HG03060 (cell line): ENCODE results near the gene DNAAF1.

Source experiments
- ATAC-seq: cut with Tn5 transposase; IDR thresholded peaks from one replicate; pipeline ENCODE4 v1.9.1; 2021; ENCODE audit warnings: low read depth, moderate number of reproducible peaks; ENCODE audit not compliant: unreplicated experiment

The DNAAF1 gene

DNA sequence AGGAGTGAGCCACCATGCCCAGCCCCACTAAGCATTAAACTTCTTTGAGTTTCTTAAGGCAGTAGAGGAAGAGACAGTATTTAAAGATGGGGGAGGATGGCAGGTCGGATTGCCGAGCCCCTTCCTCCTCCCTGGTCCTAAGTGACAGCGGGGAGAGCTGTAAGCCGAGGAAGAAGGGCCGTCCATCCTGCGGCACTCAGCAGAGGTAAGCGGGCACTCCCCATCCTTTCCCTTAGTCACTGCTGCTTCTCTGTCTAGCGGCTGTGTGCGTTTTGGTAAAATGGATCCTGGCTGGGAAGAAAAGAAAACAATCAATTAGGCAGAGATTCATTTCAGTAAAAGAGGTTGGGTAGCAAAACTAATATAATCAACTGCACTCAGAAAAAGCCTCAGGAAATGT, 13.9 kb downstream of the DNAAF1 start:
- ATAC-seq, result no peak

DNA sequence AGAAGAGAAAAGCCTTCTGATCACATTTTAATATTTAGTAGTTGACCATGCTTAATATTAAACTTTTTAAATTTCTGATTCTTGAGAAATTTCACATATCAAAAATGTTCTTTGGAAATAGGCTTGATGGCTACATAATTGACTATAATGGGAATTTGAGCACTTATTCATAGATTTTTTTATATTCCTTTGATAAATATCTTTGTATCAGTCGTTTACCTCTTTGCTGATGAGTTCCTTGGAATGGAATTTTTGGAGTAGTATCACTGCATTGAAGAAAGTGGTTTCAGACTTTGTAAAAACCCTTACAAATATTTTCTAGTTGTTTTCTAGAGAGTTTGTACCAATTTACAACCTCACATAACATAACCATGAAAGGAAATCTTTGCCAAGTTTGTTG, 14.7 kb downstream of the DNAAF1 start:
- ATAC-seq, result no peak

DNA sequence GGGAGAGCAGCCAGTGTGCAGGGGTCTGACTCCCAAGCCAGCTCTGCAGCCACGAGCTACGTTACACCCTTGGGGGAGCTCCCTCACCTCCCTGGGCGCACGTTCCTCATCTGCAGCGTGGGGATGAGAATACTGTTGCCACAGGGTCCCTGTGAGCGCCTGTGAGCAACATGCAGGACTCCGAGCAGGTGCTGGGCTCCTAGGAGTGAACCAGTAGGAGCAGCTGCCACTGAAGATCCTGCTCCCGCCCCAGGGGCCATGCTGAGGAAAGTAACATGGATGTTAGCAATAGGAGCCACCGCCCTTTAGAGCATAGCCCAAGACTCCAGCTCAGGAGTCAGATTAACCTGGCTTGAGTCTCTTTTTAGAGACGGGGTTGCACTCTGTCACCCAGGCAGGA, 15.9 kb downstream of the DNAAF1 start:
- no peak for ATAC-seq

DNA sequence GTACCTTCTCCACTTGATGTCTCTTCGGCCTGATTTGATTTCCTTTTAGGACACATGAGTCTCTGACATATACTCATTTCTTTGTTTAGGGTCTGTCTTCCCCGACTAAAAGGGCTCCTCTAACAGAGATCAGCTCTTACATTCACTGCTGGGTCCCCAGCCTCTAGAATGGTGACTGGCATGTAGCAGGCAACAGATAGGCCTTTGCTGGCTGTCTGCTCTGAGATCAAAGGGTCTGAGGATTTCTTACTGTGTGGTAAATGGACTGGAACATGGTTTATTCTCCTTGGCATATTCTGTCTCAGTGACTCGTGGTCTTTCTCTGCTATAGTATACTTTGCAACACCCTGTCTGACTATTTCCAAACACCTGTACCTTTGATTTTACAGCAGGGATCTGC, 16.7 kb downstream of the DNAAF1 start:
- no peak for ATAC-seq

DNA sequence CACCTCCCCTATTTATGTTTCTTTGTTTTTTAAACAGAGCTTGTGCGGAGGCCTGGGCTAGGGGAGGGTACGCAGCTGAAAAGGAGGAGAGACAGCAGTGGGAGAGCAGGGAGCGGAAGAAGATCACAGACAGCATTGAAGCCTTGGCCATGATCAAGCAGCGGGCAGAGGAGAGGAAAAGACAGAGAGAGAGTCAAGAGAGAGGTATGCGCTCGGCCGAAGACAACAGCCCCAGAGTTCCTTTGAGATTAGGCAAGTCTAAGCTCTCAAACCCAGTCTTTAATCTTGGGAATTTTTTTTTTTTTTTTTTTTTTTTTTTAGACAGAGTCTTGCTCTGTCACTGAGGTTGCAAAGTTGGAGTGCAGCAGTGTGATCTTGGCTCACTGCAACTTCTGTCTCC, 20.6 kb downstream of the DNAAF1 start:
- no peak for ATAC-seq

DNA sequence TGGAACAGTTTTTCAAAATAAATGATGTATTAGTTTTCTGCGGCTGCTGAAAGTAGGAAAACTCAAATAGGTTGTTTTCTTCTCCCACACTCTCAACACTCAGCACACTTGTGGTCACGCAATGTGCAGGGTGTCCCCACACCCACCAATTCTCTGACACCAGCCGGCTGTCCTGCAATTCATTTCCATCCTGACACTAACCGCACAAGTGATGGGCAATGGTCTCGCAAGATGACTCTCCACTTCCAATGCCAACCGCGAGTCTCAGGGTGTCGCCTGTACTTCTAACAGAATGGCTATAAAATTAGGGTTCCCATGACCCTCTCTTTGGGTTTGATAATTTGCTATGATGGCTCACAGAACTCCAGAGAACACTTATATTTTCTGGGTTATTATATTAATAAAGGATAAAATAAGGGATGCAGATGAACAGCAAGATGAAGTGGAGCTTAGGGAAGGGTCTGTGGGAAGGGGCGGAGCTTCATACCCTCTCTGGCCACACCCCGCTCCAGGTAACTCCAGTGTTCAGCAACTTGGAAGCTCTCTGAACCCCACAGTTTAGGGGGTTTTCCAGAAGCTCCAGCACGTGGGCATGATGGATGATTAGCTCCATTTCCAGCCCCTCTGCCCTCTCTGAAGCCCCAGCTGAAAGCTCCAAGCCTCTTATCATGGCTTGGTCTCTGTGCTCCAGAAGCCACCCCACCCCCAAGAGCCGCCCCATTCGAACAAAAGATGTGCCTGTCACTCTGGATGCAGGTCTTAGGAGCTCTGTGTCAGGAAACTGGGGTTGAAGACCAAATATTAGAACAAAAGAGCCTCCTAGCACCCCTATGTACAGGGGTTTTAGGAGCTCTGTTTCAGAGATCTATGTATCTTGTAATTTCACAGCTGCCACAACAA, 21.9 kb downstream of the DNAAF1 start:
- ATAC-seq, result no peak

DNA sequence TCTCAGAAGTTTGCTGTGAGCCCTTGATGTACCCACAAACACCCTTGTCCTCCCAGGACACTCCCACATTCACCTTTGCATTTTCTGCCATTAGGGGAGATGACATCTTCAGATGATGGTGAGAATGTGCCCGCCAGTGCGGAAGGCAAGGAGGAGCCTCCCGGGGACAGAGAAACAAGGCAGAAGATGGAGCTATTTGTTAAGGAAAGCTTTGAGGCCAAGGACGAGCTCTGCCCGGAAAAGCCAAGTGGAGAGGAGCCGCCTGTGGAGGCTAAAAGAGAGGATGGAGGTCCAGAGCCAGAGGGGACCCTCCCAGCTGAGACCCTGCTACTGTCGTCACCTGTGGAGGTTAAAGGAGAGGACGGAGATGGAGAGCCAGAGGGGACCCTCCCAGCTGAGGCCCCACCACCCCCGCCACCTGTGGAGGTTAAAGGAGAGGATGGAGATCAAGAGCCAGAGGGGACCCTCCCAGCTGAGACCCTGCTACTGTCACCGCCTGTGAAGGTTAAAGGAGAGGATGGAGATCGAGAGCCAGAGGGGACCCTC, 24.7 kb downstream of the DNAAF1 start:
- no peak for ATAC-seq

DNA sequence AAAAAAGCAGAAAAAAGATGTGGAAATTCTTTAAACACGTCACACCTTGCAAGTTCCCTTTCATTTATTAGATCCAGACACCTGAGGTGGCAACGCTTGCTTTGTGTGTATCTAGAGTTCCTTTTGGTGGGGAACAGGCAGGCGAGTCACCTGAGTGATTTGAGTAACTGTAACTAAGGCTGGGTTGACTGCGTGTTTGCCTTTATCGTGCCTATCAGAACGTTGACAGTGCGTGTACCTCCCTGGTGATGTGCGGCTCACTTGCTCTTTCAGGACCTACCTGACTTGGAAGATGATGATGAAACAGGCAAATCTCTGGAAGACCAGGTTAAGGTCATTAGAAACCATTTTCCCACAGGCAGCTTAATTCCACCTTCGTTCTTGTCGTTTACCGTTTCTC, 29.3 kb downstream of the DNAAF1 start:
- no peak for ATAC-seq

DNA sequence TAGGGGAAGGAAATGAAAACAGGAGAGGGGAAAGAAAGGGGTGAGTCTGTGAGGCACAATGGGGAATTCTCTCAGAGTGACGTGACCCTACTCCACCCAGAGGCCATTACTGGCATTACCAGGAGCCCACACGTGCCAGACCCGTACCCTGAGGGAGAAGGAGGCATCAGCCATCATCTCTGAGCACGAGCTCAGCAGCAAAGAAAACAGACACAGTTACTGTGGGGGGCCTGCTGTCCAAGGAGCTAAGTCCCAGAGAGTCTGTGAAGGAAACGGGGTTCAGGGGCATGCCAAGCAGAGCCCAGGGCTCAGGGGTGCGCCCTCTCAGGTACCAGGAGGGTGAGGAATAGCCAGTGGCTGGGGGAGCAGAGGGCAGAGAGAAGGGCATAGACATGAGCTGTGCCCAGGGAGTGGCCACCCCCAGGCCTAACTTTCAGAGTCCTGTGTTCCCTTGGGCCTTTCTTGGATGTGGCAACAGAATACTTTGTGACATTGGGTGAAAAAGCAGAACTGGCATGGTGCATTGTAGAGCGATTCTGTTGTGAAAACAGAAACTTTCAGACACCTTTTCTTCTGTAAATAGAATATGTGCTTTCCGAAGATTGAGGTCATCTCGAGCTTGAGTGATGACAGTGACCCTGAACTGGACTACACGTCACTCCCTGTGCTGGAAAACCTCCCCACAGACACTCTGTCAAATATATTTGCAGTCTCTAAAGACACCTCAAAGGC, 30.4 kb downstream of the DNAAF1 start:
- ATAC-seq, result peak; percentile 66

DNA sequence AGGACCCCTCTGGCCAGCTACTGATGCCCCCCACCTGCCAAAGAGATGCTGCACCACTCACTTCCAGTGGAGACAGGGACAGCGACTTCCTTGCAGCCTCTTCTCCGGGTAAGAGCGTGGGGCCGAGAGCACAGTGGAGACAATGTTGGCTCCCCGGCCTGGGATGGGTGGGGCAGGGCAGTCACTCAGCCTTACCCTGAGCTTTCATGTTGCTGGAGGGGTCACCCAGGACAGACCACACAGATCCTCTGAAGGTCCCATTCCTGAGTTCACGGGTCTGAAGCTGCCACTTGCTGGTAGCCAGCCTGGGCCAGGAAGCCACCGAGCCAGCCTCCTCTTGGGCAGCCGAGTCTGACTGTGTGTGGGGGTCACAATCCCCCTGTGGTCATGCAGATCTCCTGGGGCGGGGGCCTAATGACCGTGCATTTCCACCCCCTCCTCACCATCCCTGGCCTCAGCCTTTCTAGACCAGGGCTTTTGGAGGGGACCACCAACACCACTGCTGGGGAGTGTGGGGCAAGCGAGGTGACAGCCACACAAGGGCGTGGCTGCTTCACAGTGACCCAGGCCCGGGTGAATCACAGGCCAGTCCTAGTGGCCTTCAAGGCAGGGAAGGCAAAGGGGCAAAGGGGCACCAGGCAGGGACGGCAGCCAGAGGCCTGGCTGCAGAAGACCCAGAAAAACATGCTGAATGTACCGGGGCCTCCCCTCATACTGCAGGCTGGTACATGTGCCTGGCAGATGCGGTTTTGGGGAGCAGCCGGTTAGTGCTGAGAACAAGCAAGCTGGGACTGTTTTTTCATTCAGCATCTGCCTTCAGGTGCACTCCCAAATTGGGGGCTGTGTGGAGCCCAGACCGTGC, 31.3 kb downstream of the DNAAF1 start:
- ATAC-seq, result no peak

DNA sequence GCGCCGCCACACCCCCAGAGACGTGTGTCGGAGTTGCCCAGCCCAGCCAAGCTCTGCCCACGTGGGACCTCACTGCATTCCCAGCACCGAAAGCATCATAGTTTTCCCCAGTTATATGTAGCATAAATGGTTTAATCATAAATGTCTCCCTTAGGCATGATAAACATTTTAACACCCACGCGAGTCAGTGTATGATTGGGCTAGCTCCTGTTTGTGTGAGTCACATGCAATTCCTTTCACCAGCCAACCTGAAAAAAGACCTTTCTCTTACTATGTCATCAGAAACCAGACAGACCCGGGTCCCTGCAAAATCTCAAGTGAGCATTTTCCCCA, 32.6 kb downstream of the DNAAF1 start:
- ATAC-seq, result no peak

DNA sequence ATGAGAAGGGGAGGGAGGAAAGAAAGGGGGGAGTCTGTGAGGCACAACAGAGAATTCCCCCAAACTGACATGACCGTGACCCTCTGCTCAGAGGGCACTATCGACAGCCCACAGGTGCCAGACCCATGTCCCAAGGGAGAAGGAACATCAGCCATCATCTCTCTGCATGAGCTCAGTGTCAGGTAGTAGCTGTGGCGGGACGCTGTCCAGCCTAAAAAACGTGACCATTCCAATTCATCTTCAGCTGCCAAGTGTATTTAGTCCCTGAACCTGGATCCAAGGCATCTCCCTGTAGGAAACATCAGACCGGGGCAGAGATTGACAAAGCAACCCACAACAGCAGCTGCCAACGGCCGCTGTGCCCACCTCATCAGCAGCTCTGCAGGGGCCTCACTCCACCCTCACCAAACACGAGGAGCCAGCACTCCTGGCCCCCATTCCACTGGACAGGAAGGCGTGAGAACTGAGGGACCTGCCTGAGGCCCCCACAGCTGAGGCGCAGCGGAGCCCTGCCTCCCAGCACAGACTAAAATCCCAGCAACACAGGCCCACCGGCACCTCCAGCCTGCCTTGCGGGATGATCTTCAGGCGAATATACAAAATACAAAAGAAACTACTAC, 33.1 kb downstream of the DNAAF1 start:
- ATAC-seq, result no peak

DNA sequence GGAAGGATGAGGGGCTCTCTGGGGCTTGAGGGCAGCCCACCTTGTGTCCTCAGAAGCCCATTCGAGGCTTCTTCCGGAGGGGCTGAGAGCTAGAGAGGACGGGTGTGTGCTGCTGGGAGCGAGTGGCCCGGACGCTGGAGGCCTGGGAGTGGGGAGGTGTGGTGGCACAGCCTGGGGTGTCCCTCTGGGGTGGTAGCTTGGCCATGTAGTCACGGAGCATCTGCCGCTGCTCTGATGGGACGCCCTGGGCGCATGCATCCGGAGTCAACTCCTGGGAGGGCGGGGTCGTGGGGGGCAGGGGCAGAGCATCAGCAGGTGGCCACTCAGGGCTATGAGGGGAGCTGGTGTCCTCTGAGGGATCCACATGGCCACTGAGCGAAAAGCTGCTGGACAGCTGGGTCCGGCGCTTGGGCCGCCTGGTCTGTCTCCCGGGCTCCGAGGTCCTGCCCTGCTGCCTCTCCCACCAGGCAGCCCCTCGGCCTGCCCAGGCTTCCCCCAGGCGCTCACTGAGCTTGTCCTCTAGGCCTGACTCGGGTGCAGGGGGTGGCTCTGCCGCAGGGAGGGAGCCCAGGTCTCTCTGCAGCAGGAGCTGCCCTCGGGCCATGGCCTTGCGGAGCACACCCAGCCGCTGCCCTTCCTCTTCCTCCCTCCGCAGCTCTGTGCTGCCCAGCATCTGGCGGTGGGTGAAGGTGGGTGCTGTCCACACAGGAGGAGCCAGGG, 33.9 kb downstream of the DNAAF1 start:
- no peak for ATAC-seq

DNA sequence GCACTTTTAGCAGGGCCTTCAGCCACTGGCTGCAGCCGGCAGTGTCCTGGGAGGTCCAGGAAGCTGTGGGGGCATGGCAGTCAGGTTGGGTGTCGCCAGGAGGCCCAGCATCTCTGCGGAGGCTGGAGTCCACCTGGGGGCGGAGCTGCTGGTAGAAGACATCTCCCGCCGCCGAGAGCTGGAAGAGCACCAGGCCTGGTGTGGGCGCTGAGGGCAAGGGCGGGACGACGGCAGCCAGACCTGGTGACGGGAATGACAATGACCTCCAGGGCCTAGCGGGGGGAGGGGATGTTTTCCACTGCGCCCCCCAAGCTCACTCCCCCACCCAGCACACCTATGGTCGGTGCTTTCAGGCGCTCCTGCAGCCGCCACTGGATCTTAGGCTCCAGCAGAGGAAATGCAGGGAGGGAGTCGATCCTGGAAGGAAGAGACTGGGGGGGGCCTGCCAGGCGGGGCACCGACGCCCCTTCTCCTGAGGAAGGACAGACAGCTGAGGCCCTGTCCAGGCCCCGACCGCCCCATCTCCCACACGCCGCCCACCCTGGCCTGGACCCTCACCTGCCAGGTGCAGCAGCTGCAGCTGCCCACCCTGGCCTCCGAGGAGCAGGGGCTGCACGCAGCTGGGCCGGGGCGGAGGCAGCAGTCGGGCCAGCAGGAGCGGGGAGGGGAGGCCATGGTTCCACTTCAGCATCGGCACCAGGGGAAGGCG, 34.7 kb downstream of the DNAAF1 start:
- no peak for ATAC-seq

DNA sequence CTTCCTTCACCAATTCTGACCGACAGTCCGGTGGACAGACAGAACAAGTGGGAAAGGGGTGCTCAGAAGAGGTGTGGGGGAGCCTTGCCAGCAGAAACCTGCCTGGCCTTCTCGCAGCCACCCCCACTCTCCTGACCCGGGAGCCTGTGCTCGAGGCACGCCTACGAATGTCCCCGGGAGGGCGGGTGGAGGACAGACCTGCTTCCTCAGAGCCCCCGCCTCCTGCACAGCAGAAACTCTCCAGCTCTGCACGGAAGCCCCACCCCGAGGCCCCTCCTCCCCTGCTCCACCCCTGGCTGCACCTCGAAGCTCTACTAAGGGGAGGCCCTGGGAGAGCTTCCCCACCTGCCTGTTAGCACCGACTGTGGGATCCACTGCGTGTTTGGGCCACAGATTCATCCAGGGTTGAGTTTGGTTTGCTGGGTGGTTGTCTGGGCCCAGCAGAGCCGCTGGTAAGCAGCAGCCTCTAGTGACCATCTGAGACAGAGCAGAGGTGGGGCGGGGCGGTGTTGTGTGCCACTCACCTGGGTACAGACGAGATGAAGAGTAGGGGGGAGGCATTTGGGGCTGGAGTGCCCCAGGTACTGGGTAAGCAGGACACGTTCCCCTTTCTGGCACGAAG, 35.5 kb downstream of the DNAAF1 start:
- ATAC-seq, result no peak

DNA sequence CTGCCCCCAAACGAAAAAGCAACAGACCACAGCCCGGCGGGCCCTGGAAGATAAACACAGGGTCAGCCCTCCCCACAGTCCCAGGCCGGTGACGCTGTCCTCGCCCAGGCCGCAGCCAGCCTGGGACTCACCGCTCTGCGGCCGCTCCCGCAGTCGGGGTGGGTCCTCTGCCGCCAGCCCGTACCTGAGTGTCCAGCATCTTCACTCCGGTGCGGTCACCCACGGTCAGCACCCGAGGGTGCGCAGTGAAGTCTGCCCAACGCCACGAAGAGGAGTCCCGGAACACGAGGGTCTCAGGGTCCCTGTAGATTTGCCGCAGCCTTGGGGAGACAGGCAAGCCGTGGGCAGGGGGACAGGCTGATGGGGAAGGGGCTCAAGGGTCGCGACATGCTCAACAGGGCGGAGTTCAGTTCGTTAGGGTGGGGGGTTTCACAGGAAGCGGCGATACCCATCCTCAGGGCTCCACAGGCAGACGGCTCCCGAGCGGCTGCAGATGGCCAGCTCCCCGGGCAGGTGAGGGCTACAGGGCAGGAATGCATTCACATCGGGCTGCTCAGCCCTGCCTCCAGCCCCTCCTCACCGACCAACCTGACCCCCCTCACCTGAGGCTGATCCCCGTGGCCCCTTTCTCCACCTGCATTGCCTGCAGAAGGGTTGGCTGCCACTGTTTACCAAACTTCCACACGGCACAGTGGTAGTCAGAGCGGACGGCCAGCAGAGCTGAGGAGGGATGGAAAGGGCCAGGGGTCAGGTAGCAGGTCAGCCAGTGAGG, 36.2 kb downstream of the DNAAF1 start:
- ATAC-seq, result no peak

DNA sequence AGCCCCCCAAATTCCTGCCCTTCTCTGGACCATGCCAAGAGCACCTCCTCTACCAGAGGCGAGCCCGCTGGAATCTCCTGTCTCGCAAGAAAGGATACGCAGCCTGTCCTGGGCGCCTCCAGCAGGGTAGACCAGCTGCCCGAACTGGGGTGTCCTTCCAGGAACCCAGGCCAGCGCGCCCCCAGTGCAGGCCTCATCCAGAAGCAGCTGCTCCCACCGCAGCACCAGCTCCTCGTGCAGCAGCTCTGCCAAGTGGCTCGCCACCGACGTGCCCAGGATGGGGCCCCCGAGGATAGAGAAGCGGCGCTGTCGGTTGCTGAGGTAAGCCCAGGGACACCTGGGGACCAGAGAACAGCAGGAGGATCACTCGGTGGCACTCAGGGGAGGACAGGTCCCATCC, 37.0 kb downstream of the DNAAF1 start:
- no peak for ATAC-seq
